Esophagus mucosa (tissue), 1 donor: ENCODE measurements around the gene GNA14. TPM values are rescaled to one million over a fixed set of nuclear protein-coding genes. Genes with fewer than 3 reads are reported as not detected.

Experiments used
- ATAC-seq: fragments of 200-7000 bp; cut with Tn5 transposase; one replicate; pipeline ENCODE4 v1.9.1; 2020
- total RNA-seq: library from RNA; stranded (reverse); gene quantifications from one replicate; pipeline ENCODE4 v1.2.4, GENCODE V29; 2023
- donor health status: DM: yes; HTN: yes; CAD: no.

GNA14 gene
- total RNA-seq, 1 donor from 2014 or later, result 0.60 TPM

DNA sequence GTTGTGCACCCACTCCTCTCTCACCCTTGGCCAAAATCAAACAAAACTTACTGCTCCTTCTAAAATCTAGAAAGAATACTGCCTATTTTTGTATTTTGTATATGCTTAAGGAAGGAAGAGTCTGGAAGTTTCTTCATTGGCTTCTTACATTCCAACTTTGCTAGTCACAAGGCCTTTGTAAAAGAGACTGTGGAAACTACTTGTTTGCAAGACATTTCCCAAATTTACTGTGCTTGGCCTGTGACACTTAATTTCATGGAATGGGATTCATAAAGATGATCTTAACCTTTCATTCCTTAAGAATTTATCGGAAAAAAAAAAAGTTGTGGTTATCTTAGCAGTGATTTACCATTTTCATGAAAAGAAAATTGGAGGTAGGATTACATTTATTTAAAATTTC, 261.9 kb downstream of the GNA14 start:
- no peak for ATAC-seq

DNA sequence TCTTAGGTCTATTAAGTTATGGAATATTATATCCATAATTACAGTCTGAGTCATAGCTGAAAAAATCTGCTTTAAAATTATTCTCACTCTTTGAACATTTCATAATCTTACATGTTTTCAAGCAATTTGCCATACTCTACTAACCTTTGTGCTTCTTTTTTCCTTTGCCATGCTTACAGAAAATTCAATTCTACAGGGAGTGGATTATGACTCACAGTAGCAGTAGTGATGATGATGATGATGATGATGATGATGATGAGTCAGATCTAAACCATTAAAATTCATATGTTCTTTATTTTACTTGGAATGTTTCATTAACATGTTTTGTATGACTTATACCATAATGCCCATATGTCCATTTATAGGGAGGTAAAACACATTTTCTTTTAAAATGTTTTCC, 263.7 kb downstream of the GNA14 start:
- ATAC-seq, result no peak

DNA sequence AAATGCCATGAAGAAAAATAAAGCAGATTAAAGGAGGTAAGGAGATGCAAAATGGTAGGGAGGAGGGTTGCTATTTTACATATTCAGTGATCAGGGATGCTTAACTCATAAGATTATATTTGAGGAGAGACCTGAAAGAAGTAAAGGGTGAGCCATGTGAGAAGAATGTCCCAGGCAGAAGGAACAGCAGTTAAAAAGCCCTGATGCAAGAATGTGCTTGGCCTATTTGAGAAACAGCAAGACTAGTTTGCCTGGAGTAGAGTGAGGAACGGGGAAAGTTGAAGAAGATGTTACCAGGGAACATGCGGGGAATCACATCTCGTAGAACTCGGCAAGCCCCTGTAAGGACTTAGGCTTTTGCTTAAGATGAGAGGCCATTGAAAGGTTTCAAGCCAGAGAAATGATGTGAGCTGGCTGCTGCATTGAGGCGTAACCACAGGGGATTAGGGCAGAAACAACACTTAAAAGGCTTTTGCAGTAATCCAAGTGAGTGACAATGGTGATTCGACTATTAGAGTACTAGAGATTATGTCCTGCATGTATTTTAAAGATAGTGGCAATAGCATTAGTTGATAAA, 272.1 kb downstream of the GNA14 start:
- no peak for ATAC-seq

DNA sequence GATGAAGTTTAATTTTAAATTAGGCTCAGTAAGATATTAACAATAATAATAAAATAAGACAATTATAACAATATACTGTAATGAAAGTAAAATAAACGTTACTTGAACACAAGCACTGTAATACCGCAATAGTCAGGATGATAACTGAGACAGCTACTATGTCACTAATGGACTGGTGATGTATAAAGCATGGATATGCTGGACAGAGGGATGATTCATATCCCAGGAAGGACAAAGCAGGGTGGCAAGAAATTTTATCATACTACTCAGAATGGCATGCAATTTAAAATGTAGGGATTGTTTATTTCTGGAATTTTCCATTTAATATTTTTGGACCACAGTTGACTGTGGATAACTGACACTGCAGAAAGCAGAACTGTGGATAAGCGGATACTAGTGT, 273.9 kb downstream of the GNA14 start:
- no peak for ATAC-seq
